ENCODE measurements around the gene VPS51.

The VPS51 gene

GRCh38 chr11:65095974-65096806 lies at the start of gene VPS51:
Gene VPS51 (plus strand): TSS chr11:65096214. CDS start chr11:65096251, 37 bp downstream.
- DNase-seq (ENCODE audit: low read depth in 2 of 2), result peak; percentile 61 to 76

- no peak for DNase-seq (ENCODE audit: low read depth in 2 of 2)
Observed at GRCh38 chr11:65047581-65048422, 48.2 kb upstream of the VPS51 start.

GRCh38 chr11:65051398-65051858 lies 44.6 kb upstream of the VPS51 start:
- no peak for DNase-seq (ENCODE audit: low read depth in 2 of 2)

DNA sequence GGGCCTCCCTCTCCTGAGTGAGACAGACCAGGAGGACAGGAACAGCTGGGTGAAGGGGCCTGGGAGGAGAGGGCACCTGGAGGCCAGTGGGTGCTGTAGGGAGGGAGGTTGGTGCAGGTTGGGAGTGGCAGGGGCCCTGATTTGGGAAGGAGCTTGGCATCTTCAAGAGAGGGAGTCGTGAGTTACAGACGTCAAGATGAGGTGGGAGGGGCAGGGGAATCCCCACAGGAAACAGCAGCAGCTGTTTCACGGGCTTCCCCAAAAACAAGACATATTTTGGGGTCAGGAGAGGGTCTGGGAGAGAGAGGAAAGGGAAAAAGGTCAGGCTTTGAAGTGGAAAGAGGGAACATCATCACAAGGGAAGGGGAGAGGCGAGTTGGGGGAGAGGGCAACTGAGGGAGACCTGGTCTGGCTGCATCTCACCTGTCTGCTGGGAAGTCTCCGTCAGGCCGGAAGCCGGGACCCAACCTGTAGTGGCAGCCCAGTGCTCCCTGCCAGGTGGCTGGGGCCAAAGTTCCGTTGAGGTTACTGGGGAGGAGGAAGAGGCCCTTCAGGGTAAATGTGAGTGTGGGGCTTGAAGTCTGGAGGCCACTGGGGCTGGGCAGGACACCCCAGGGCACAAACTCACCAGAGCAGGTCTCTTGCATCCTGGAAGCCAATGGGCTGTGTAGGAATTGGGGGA lies 42.0 kb upstream of the VPS51 start:
- no peak for DNase-seq (ENCODE audit: low read depth in 2 of 2)

GRCh38 chr11:65055538-65055937 lies 40.5 kb upstream of the VPS51 start:
- DNase-seq (ENCODE audit: low read depth in 2 of 2), result no peak

DNA sequence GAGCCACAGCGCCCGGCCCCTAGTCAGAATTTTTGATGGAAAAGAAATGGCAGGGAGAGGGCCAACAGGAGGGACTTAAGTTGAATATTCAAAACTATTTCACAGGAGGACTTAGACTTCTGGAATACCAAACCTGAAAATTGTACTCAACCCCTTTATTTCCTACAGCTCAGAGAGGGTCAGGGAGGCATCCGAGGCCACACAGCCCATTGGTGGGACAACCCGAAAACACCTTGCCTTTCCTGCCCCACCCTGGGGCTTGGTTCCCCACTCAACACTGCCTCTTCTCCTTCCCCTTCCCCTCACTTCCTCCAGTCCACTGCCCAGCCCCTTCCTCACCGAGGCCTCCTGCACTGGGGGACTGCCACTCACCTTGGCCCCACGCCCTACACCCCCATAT lies 39.0 kb upstream of the VPS51 start:
- DNase-seq (ENCODE audit: low read depth in 2 of 2), result no peak

DNA sequence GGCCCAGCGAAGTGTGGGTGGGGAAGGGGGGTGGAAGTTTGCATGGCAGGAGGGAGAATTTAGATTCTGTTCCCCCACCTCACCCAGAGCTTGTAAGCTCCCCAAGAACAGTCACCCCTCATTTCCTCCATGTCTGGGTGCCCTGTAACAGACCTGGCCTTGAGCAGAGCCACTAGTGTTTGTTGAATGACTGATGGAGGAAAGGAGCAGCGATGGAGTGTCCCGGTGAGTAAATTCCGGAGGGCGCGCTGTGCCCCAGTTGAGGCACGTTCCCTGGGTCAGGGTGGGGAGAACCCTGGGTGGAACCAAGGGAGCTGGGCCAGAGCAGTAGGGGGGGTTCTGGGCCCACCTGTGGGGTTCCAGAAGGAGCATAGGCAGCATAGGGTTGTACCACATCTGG lies 38.5 kb upstream of the VPS51 start:
- DNase-seq (ENCODE audit: low read depth in 2 of 2), result no peak

GRCh38 chr11:65058012-65058411 lies 38.0 kb upstream of the VPS51 start:
- no peak for DNase-seq (ENCODE audit: low read depth in 2 of 2)

DNA sequence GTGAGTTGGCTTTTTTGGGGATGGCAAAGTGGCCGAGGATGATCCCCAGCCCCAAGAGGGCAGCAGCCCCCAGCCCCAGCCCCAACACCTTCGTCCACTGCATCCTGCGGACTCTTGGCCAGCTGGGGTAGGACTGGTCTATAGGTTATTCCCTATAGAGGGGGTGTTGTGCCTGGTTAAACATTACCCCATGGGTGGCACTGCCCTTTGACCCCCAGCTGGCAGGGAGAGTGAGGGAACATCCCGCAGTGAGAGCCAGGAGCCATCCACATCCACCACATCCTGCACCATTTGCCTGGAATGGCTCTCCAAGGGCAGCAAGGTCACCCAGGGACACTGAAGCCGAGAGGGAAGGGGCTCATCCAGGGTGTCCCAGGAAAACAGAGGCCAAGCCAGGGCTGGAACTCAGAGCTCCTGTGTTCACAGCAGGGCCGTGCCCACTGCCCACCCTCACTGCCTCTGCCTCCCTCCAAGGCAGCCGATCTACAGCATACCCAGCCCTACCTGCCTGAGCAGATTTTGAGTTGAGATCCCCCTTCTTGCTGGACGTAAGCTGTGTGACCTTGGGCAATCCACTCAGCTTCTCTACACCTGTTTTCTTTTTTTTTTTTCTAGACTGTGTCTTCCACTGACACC lies 37.5 kb upstream of the VPS51 start, which contains the start of gene NAALADL1:
NAALADL1 (minus strand) TSS at position 135 of the 636 bp plus-strand sequence; CDS start at position 103, 32 bp downstream.
- no peak for DNase-seq (ENCODE audit: low read depth in 2 of 2)

DNA sequence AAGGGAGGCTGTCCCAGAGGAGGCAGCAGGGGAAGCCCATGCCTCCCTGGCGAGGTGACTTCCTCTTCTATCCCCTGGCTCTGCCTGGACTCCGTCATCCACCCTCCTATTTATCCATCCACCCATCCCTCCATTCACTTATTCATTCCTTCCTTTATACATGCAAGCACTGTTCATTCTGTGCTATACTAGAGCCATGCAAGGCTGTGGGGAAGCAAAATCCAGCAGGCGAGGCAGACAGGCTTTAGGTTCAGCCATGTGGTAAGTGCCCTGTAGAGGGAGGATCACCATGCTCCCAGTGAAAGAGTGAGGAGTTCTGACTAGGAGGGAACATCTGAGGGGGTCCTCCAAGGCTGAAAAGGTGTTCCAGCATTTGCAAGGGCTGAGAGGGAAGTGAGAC lies 36.5 kb upstream of the VPS51 start:
- DNase-seq (ENCODE audit: low read depth in 2 of 2), result no peak

- no peak for DNase-seq (ENCODE audit: low read depth in 2 of 2)
Observed at GRCh38 chr11:65059959-65060824, 35.8 kb upstream of the VPS51 start.

DNA sequence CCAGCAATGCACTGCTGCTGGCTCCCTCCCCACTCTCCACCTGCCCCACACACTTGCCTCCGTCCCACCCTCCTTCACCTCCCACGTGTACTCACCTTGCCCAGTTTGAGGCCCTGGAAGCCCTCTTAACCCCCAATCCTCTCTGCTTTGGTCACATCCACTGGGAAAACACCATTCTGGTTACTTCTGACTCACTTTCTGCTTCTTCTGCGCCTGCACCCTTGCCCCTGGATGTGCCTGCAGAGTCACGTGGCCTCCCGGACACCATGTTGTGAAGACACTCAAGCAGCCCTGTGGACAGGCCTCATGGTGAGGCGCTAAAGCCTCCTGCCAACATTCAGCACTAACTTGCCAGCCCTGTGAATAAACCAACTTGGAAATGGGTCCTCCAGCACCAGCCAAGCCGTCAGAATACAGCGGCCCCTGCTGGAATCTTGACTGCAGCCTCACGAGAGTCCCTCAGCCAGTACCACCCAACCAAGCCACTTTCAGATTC lies 35.1 kb upstream of the VPS51 start:
- no peak for DNase-seq (ENCODE audit: low read depth in 2 of 2)

DNA sequence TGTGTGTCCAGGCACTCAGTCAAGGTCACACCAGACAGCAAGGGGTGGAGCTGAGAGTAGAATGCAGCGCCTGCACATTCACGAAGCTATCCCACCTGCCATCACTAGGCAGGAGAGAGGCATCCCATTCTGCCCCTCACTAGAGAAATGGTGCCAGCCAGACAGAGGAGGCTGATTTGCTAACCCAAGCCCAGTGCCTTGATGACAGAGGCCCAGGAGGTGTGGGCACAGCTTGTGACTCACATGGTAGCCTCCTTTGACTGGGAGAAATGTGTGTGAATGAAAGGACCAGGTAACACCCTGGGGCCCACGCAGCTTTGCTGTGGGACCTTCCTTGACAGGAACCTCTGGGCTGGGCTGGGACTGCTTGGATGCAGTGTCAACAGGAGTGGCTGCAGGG lies 32.5 kb upstream of the VPS51 start:
- DNase-seq (ENCODE audit: low read depth in 2 of 2), result no peak

DNA sequence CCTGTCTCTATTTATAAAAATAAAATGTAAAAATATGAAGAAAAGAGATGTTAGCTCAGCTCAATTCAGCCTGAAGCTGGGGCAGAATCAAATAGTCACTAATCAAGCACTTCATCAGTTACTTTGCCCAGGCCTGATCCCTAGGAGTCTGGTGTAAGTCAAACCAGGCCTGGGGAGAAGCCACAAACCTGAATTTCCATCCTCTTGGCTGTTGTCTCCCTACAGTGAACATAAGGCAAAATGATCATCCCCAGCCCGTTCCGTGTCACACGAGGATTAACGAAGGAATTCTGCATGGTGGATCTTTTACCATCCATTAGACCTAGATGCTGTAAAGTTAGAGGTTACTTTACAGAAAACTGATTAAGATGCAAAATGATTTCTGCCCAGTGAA lies 31.2 kb upstream of the VPS51 start:
- no peak for DNase-seq (ENCODE audit: low read depth in 2 of 2)

DNA sequence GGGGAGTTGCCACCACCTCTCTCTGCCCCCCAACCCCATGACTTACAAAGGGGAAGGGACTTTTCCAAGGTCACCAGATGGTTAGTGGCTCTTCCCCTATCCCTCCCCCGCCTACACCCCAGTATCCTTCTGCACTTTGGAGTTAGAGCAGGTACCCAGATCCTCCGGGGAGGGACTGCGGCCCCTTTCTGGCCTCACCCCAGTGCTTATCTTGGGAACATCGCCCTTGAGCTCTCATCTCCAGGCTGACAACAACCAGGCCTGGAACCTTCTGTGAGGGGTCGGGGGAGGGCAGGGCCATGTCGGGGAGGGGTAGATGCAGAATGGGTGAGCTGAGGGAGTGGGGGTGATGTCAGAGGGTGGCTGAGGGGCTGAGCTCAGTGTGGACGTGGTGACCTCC lies 30.2 kb upstream of the VPS51 start:
- DNase-seq (ENCODE audit: low read depth in 2 of 2), result no peak

GRCh38 chr11:65066315-65066714 lies 29.7 kb upstream of the VPS51 start:
- DNase-seq (ENCODE audit: low read depth in 2 of 2), result no peak

DNA sequence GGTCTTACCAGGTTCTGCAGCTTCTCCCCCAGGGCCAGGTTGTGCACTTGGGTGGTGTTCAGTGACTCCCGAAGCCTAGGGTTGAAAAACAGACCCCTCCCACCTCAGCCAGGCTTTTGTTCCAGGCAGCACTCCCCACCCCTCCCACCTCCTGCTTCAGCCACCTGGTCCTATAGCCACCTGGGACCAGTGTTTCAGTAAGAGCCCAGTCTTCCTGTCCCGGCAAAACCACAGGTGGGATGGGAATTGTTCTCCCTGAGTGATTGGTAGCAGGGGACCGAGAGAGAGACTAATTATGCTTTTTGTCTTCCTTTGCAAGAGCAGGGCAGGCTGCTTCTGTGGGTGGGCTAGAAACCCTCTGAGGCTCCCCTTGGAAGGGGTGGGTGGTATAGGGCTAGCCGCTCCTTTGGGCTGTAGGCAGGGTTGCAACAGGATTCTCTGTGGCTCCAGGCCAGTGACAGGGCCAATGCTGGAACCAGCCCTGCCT lies 29.2 kb upstream of the VPS51 start:
- no peak for DNase-seq (ENCODE audit: low read depth in 2 of 2)

DNA sequence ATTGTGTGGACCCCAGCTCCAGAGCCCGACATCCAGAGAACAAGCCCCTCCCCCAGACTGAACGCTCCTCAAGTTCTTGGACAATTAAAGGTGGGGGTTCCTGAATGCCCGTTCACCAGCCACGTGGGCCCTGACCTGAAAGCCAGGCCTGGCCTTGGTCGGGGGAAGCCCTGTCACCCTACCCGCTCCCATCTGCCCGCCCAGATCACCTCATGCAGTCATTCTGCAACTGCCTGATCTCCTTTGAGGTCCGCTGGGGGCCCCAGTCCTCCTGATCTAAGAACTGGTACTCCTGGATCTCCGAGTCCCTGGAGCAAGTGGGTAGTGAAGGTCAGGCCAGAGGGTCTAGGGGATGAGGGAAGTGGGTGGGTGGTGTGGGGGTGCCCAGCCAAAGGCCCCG lies 28.6 kb upstream of the VPS51 start:
- no peak for DNase-seq (ENCODE audit: low read depth in 2 of 2)

- DNase-seq (ENCODE audit: low read depth in 2 of 2), result no peak
Observed at GRCh38 chr11:65069217-65069616, 26.8 kb upstream of the VPS51 start.

GRCh38 chr11:65071907-65072630 lies 23.9 kb upstream of the VPS51 start:
- DNase-seq (ENCODE audit: low read depth in 2 of 2), result no peak

Measured in stimulated activated CD8-positive, alpha-beta memory T cell treated with anti-CD3 and anti-CD28 coated beads, Interleukin-15, amount 100 ng/mL, for 4 hours (primary cell).